AG10803 (cell line): ENCODE measurements around the gene CKM.
"Not testable (repeated sequence)": the region's sequence is repeated elsewhere in the genome, so short reads cannot be mapped to it uniquely, and the experiment has no call there.

Experiments used
- DNase-seq: peaks from one replicate; pipeline ENCODE4 v3.0.0; 2010; ENCODE audit warnings: low read depth
- H3K4me3 ChIP-seq: 2 replicates; pipeline ENCODE4 v1.5.1; 2011; ENCODE audit warnings: mild to moderate bottlenecking, low read length, control low read depth
- CTCF ChIP-seq: conservative IDR thresholded peaks from 2 replicates; pipeline ENCODE4 v1.5.1; 2011; ENCODE audit warnings: mild to moderate bottlenecking, low read length, control low read depth, inconsistent platforms

Gene CKM

DNA sequence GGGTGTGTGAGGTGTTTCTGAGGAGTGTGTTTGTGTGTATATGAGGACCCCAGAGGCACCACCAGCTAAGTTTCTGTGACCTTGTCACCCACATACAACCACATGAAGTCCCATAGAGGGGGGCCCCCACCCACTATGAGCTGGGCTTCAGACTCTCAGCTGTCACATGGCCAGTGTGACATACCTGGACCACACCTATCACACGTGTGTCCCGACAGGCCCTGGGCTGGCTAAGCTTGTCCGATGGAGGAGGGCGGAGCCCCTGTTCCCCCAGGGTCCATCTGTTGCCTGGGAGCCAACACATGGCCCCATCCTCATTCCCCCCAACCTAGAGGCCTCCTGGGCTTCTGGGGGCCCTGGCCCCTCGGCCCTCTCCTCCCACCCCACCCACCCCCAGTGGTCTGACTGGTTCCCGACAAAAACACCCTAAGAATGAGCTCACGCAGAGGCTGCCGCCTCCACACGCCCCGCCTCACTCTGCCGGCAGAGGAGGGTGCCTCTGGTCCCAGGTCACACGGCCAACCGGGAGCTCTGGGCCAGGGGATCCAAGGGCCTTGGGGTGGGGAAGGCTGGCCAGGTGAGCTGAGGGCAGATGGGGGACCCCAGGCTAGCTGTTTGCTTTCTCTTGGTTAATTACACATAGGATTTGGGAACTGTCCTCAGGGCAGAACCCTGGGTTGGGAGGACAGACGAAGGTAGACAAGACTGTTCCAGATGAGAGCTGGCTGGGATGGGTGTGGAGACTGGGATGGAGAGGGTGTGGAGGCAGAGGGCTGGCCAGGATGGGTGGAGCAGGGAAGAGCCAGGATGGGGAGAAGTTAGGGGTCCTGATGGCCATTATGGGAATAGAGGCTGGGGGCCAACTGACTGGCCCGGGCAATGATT lies 22.2 kb upstream of the CKM start:
- TF ChIP-seq CTCF = no peak
- DNase-seq = no peak
- H3K4me3 ChIP-seq = no peak overlapping the region

DNA sequence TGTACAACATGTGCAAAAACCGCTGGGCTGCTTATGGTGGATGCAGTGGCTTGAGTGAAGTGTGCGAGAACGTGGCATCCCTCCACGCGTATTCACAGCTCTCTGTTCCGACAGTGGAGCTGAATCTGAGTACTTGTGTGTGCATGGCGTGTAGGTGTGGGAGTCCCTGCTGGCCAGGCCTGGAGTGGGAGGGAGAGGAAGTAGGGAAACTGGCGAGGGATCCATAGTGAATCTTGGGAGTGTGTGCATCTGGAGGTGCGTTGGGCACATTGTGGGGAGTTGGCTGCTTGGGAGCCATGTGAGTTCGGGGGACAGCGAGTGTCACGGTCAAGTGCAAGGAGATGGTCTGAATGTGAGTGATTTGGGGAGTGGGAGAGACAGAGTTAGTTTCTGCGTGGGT lies 20.2 kb upstream of the CKM start:
- DNase-seq = no peak
- TF ChIP-seq CTCF = no peak
- no peak overlapping the region for H3K4me3 ChIP-seq

DNA sequence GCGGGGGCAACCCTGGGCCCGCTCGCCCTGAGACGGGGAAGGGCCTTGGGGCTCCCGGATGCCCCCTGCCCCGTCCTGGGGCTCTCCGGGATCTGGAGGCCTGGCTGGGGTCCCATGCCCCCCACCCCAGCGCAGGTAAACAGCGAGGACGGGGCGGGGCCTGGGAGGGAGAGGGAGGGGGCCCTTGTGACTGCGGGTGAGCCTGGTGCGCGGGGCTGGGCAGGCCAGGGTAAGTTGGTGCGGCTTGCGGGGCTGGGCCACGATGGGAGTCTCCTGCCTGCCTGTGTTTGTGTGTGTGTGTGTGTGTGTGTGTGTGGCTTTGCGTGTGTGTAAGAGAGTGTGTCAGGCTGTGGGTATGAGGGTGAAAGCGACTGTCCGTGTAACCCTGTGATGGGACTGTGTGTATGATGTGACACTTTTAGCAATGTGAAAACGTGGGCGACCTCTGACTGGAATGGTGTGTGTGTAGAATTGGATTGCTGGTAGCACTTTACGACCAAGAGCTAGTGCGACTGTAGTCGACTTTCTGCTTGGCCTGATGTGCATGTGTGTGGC lies 18.3 kb upstream of the CKM start:
- DNase-seq = peak; percentile 18
- H3K4me3 ChIP-seq = no peak overlapping the region
- no peak for TF ChIP-seq CTCF

- TF ChIP-seq CTCF = no peak
- no peak for DNase-seq
- H3K4me3 ChIP-seq = no peak within 1 kb of the TSS
Observed at GRCh38 chr19:45340232-45340898, 17.7 kb upstream of the CKM start, which contains the start of gene KLC3. Gene KLC3 (plus strand): TSS chr19:45340750. CDS start chr19:45345542, 4,792 bp downstream.

DNA sequence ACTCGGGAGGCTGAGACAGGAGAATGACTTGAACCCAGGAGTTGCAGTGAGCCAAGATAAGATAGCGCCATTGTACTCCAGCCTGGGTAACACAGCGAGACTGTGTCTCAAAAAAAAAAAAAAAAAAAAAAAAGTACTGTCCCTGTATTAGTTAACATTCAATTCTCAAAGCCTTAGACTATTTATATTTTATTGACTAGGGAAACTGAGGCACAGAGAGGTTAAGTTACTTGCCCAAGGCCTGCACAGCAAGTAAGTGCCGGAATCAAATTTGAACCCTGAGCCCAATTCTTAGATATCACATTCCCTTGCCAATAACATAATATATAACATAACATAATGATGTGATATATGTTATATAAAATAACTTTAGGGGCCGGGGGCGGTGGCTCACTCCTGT lies 17.0 kb upstream of the CKM start:
- no peak overlapping the region for H3K4me3 ChIP-seq
- DNase-seq = no peak
- no peak for TF ChIP-seq CTCF

GRCh38 chr19:45336696-45337251 lies 14.1 kb upstream of the CKM start:
- TF ChIP-seq CTCF = no peak
- no peak for DNase-seq
- no peak overlapping the region for H3K4me3 ChIP-seq

DNA sequence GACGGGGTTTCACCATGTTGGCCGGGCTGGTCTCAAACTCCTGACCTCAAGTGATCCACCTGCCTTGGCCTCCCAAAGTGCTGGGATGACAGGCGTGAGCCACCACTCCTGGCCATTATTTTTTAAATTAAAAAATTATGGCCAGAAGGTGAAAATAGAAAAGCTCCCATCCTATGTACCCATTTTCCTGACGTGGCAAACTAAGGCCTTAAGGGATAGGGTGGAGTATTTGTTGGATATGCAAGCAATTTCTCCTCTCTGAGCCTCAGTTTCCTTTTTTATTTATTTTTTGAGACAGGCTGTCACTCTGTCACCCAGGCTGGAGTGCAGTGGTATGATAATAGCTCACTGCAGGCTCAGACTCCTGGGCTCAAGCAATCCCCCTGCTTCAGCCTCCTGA lies 12.2 kb upstream of the CKM start:
- H3K4me3 ChIP-seq, DNase-seq: not testable (repeated sequence)
